ENCODE measurements around the gene FAM149A.

GRCh38 chr4:186092296-186092695 lies 12.2 kb upstream of the FAM149A start:
- TF ChIP-seq, protein P1, sequence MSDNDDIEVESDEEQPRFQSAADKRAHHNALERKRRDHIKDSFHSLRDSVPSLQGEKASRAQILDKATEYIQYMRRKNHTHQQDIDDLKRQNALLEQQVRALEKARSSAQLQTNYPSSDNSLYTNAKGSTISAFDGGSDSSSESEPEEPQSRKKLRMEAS (IDR thresholded peaks at IDR 0.05; ENCODE audit: low read depth, low read length), result no peak
- TF ChIP-seq, protein P2, sequence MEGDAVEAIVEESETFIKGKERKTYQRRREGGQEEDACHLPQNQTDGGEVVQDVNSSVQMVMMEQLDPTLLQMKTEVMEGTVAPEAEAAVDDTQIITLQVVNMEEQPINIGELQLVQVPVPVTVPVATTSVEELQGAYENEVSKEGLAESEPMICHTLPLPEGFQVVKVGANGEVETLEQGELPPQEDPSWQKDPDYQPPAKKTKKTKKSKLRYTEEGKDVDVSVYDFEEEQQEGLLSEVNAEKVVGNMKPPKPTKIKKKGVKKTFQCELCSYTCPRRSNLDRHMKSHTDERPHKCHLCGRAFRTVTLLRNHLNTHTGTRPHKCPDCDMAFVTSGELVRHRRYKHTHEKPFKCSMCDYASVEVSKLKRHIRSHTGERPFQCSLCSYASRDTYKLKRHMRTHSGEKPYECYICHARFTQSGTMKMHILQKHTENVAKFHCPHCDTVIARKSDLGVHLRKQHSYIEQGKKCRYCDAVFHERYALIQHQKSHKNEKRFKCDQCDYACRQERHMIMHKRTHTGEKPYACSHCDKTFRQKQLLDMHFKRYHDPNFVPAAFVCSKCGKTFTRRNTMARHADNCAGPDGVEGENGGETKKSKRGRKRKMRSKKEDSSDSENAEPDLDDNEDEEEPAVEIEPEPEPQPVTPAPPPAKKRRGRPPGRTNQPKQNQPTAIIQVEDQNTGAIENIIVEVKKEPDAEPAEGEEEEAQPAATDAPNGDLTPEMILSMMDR (IDR thresholded peaks at IDR 0.05; ENCODE audit: low read depth, low read length), result no peak
